Kidney (tissue), 14 donors: ENCODE data around the gene CUX1. TPM values are rescaled to one million over a fixed set of nuclear protein-coding genes. Genes with fewer than 3 reads are reported as not detected.

ENCODE experiments used
- DNase-seq, 5 donors: peaks; one replicate each; pipeline ENCODE4 v3.0.0-alpha.2; 2013 to 2020
- FAIRE-seq: peaks from 2 replicates; lab custom pipeline; 2012; peaks lifted over from hg19 to GRCh38; lab: Jason Lieb, UNC
- H3K27ac ChIP-seq, 2 donors: one replicate each; pipeline ENCODE4 v1.7.0; 2013; ENCODE audit warnings: low read depth in 2 of 2, low read length in 2 of 2, inconsistent platforms in 1 of 2
- H3K27me3 ChIP-seq: one replicate; pipeline ENCODE4 v1.7.1; 2013; ENCODE audit warnings: low read length, inconsistent platforms; ENCODE audit not compliant: control insufficient read depth, insufficient read depth
- H3K36me3 ChIP-seq, 3 donors: one replicate each; pipeline versions ENCODE4 v1.7.0 to v1.7.1; 2013; ENCODE audit warnings: low read length in 3 of 3, control low read depth in 1 of 3, inconsistent platforms in 1 of 3; ENCODE audit not compliant: insufficient read depth in 3 of 3, control insufficient read depth in 2 of 3
- H3K4me1 ChIP-seq, 3 donors: one replicate each; pipeline versions ENCODE4 v1.7.0 to v1.7.1; 2013; ENCODE audit warnings: low read length in 3 of 3, inconsistent platforms in 1 of 3, low read depth in 1 of 3; ENCODE audit not compliant: control insufficient read depth in 2 of 3, insufficient read depth in 2 of 3
- H3K4me3 ChIP-seq, 3 donors: one replicate each; pipeline versions ENCODE4 v1.7.0 to v1.8.1; 2013; ENCODE audit warnings: low read length in 3 of 3, control low read depth in 1 of 3, inconsistent platforms in 1 of 3
- H3K9ac ChIP-seq, 3 donors: one replicate each; pipeline versions ENCODE4 v1.7.0 to v1.7.1; 2013; ENCODE audit warnings: low read length in 3 of 3, control low read depth in 1 of 3, inconsistent platforms in 1 of 3
- H3K9me3 ChIP-seq, 3 donors: one replicate each; pipeline versions ENCODE4 v1.7.0 to v1.7.1; 2013; ENCODE audit warnings: low read length in 3 of 3, control low read depth in 1 of 3, inconsistent platforms in 1 of 3; ENCODE audit not compliant: control insufficient read depth in 2 of 3, insufficient read depth in 1 of 3
- CTCF ChIP-seq: IDR thresholded peaks from 3 replicates; pipeline ENCODE4 v1.5.1; 2012; ENCODE audit warnings: mild to moderate bottlenecking, moderate library complexity, borderline replicate concordance; ENCODE audit not compliant: insufficient read depth; ENCODE audit errors: extremely low read depth
- intact Hi-C: fragments of 100-400 bp; cut with DNase I; formaldehyde crosslinking; loops from one replicate; pipeline ENCODE4 v1.11.1; 2022
- polyA plus RNA-seq: library from polyadenylated mRNA; stranded (reverse); fragments of 350-450 nt; fragmentation: Illumina TruSeq; extraction: RNeasy Lipid Tissue Mini Kit (QIAGEN cat#74804); gene quantifications from one replicate; pipeline ENCODE4 v1.2.3, GENCODE V29; 2014; ENCODE audit warnings: low read depth, low replicate concordance; ENCODE audit not compliant: insufficient read depth
- total RNA-seq: library from RNA; stranded (reverse); fragmentation: NEBNext Ultra II Directional; extraction: Animal tissue kit (Norgen Biotek cat#: 25700); gene quantifications from one replicate; pipeline ENCODE4 v1.2.1, GENCODE V29; 2021
- donor health status: control.
- donor health status: control.
- donor health status: control.
- donor health status: control.
- donor health status: control.
- donor health status: DM: yes; HTN: yes; CAD: no.
- donor health status: Normal renal cell carcinoma (clear cell type).

Gene CUX1
- total and polyA plus RNA-seq, 2 donors from 2014 or later = 71.4 to 126 TPM

- no peak for TF ChIP-seq CTCF
- Histone ChIP-seq H3K36me3 (peaks cover 2 to 13% (median 3%) of the 10 kb centered on the region in 3 donors), H3K4me1 (no peaks in the 10 kb centered on the region), H3K27ac (no peak overlapping the region), H3K27me3 (no peaks in the 10 kb centered on the region), H3K9ac (no peak overlapping the region), H3K9me3 (no peaks in the 10 kb centered on the region), H3K4me3 (no peak overlapping the region)
- FAIRE-seq (no peak), DNase-seq (peak in 4 of 5 donors; percentile 50 to 77 (median 66))
- intact Hi-C loops = no loop called here
Measured at GRCh38 chr7:102111061-102112041, 293.9 kb downstream of the CUX1 start.

- Histone ChIP-seq H3K4me1 (no peaks in the 10 kb centered on the region), H3K36me3 (peaks cover 2 to 16% (median 3%) of the 10 kb centered on the region in 3 donors), H3K27me3 (no peaks in the 10 kb centered on the region), H3K9me3 (no peaks in the 10 kb centered on the region), H3K9ac (no peak overlapping the region), H3K27ac (no peak overlapping the region), H3K4me3 (no peak overlapping the region)
- TF ChIP-seq CTCF = no peak
- DNase-seq = no peak
- intact Hi-C loops = no loop called here
- FAIRE-seq = no peak
Measured at GRCh38 chr7:102115181-102115580, 297.8 kb downstream of the CUX1 start.

DNA sequence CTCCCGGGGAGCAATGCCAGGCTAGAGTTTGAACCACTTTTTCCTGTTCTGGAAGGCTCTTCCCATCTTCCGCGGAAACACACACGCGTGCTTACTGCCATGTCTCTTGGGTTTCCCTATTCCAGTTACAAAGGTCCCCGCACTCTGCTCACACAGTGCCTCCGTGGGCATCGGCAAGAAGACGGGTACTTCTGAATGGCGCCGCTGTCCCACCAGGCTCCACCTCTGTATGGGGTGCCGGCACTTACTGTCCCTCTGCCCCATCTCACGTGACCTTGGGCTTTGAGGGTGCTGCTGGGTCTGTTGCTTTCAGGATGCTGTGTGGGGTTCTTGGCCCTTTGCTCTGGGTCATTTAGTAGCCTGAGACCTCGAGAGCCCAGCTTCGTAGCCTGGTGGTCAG lies 298.5 kb downstream of the CUX1 start:
- no peak for DNase-seq

More for the DNA sequence above, 298.5 kb downstream of the CUX1 start:
- Histone ChIP-seq H3K9ac (no peak overlapping the region), H3K36me3 (peaks cover 2 to 15% (median 3%) of the 10 kb centered on the region in 3 donors), H3K27me3 (no peaks in the 10 kb centered on the region), H3K4me3 (no peak overlapping the region), H3K9me3 (no peaks in the 10 kb centered on the region), H3K4me1 (no peaks in the 10 kb centered on the region), H3K27ac (no peak overlapping the region)
- intact Hi-C loops = no loop called here
- FAIRE-seq = no peak
- no peak for TF ChIP-seq CTCF
